ENCODE measurements around the gene CHAC1.

DNA sequence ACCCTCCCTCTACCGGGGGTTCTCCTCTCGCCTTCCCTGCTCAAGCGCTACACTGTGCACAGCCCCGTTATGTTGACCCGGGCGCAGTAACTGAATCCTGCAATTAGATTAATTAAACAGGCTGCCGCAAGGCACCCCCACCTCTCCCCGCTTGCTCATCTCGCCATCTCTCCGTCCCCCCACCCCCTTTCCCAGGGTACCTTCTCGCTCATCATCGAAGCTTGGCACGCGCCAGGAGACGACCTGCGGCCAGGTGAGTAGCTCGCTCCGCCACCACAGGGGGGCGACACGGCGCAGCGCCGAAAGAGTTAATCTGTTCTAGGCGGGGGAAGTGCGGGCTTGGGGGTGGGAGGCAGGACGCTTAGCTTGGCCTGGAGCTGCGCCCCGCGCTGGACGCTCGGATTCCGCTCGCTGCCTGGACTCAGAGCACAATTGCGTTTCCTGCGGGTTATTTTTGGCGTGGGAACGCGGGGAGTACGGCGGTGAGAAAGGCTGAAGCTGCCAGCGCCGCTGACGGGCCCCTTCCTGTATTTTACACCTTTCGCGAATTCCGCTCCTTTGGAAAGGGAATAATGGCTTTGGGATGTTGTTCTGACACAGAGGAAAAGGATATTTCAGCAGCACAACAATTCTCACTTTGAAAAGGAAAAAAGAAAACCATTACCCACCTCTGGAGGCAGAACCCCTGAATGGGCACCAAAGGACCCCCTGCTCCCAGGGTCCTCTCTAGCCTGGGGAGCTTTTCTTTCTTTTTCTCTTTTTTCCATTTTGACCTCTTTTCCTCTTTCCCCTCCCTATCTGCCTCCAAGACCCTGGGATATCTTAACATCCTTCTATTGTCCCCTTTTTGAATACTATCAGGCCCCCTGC lies 22.6 kb upstream of the CHAC1 start:
- TF ChIP-seq, protein P1, sequence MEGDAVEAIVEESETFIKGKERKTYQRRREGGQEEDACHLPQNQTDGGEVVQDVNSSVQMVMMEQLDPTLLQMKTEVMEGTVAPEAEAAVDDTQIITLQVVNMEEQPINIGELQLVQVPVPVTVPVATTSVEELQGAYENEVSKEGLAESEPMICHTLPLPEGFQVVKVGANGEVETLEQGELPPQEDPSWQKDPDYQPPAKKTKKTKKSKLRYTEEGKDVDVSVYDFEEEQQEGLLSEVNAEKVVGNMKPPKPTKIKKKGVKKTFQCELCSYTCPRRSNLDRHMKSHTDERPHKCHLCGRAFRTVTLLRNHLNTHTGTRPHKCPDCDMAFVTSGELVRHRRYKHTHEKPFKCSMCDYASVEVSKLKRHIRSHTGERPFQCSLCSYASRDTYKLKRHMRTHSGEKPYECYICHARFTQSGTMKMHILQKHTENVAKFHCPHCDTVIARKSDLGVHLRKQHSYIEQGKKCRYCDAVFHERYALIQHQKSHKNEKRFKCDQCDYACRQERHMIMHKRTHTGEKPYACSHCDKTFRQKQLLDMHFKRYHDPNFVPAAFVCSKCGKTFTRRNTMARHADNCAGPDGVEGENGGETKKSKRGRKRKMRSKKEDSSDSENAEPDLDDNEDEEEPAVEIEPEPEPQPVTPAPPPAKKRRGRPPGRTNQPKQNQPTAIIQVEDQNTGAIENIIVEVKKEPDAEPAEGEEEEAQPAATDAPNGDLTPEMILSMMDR (IDR thresholded peaks at IDR 0.05; ENCODE audit: insufficient read depth, low read length) = peak; percentile 25
- TF ChIP-seq, protein P2, sequence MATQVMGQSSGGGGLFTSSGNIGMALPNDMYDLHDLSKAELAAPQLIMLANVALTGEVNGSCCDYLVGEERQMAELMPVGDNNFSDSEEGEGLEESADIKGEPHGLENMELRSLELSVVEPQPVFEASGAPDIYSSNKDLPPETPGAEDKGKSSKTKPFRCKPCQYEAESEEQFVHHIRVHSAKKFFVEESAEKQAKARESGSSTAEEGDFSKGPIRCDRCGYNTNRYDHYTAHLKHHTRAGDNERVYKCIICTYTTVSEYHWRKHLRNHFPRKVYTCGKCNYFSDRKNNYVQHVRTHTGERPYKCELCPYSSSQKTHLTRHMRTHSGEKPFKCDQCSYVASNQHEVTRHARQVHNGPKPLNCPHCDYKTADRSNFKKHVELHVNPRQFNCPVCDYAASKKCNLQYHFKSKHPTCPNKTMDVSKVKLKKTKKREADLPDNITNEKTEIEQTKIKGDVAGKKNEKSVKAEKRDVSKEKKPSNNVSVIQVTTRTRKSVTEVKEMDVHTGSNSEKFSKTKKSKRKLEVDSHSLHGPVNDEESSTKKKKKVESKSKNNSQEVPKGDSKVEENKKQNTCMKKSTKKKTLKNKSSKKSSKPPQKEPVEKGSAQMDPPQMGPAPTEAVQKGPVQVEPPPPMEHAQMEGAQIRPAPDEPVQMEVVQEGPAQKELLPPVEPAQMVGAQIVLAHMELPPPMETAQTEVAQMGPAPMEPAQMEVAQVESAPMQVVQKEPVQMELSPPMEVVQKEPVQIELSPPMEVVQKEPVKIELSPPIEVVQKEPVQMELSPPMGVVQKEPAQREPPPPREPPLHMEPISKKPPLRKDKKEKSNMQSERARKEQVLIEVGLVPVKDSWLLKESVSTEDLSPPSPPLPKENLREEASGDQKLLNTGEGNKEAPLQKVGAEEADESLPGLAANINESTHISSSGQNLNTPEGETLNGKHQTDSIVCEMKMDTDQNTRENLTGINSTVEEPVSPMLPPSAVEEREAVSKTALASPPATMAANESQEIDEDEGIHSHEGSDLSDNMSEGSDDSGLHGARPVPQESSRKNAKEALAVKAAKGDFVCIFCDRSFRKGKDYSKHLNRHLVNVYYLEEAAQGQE (IDR thresholded peaks at IDR 0.05; ENCODE audit: insufficient replicate concordance, low read depth) = no peak
- TF ChIP-seq POLR2AphosphoS5 (IDR thresholded peaks at IDR 0.05; ENCODE audit: low read depth) = no peak

Data from HL-60 (cell line).